GM12891 (cell line): ENCODE measurements around the gene SLC24A5.

Source experiments
- POLR2A ChIP-seq: IDR thresholded peaks from 2 replicates; pipeline ENCODE4 v1.6.1; 2011; ENCODE audit warnings: low read depth, low read length, control low read depth
- POLR2AphosphoS5 ChIP-seq: IDR thresholded peaks from 2 replicates; pipeline ENCODE4 v1.6.1; 2011; ENCODE audit warnings: low read depth, low read length, control low read depth
- POU2F2 ChIP-seq: IDR thresholded peaks from 2 replicates; pipeline ENCODE4 v1.6.1; 2011; ENCODE audit warnings: low read depth, mild to moderate bottlenecking, control low read depth, low read length, moderate library complexity
- SPI1 ChIP-seq: IDR thresholded peaks from 2 replicates; pipeline ENCODE4 v1.6.1; 2011; ENCODE audit warnings: low read depth, low read length, control low read depth
- TAF1 ChIP-seq: IDR thresholded peaks from 2 replicates; pipeline ENCODE4 v1.6.1; 2011; ENCODE audit warnings: low read depth, low read length, control low read depth

GRCh38 chr15:48072941-48073340 is 47.8 kb upstream of the SLC24A5 start:
- TF ChIP-seq POLR2AphosphoS5 (no peak), POLR2A (no peak), TAF1 (no peak), SPI1 (no peak), POU2F2 (no peak)
